ENCODE results near the gene CMC1.

GRCh38 chr3:28294667-28295413, 53.4 kb downstream of the CMC1 start:
- TF ChIP-seq CTCF (IDR thresholded peaks at IDR 0.05; ENCODE audit: low read depth, low read length) (no peak), EZH2phosphoT487 (IDR thresholded peaks at IDR 0.05; ENCODE audit: low read depth) (no peak)

All from OCI-LY3 (cell line).